HG03460 (cell line): ENCODE measurements around the gene SLC13A3.

Experiments
- ATAC-seq: cut with Tn5 transposase; IDR thresholded peaks from one replicate; pipeline ENCODE4 v1.9.1; 2021; ENCODE audit not compliant: unreplicated experiment

The SLC13A3 gene

DNA sequence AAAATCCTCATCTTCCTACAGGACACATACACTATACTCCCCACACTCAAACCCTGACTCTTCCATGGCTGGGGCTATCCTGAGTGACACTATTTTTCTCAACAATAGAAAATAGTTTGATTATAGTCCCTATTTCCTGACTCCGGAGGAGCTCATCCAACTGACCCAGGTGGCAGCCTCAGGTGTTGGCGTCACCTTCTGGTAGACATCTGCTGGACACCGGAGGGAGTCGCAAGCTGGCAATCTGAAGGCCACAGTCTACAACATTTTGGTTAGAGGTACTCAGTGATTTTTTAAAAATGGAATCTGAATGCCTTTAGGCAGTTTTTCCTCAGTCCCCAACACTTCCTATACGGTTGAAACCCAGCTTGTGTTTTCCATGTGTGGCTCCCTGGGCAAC lies 68.6 kb downstream of the SLC13A3 start:
- ATAC-seq, result no peak

DNA sequence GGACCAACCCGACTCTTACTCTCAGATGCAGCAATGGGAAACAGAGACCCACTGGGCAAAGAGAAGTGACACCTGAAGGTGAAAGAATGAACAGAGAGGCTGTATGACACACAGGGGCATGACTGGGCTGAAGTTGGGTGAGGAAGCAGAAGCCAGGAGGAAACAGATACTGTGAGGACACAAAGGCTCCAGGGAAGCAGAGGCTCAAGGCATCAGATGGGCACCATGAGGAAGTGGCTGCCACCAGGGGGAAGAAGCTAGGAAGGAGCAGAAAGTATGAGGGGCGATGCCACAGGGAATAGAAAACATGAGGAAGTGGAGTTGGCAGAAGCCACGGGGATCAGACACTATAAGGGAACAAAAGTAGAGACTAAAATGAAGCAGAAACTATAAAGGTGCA lies 69.9 kb downstream of the SLC13A3 start:
- no peak for ATAC-seq

DNA sequence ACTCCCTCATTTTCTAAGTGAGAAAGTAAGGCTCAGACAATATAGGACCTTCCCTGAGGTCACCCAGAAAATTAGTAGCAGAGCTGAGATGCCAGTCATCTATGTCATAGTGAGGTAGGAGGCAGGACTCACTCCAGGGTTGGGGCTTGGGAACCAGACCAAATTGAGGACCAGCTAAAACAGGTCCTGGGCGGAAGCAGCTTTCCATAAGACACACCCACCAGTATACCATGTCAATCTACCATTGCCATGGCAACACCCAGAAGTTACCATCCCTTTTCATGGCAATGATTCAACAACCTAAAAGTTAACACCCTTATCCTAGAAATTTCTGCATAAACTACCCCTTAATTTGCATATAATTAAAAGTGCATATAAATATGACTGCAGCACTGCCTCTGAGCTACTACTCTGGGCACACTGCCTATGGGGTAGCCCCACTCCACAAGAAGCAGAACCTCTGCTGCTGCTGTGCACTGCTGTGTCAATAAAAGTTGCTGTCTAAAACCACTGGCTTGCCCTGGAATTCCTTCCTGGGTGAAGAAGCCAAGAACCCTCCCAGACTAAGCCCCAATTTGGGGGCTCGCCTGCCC lies 70.5 kb downstream of the SLC13A3 start:
- no peak for ATAC-seq

DNA sequence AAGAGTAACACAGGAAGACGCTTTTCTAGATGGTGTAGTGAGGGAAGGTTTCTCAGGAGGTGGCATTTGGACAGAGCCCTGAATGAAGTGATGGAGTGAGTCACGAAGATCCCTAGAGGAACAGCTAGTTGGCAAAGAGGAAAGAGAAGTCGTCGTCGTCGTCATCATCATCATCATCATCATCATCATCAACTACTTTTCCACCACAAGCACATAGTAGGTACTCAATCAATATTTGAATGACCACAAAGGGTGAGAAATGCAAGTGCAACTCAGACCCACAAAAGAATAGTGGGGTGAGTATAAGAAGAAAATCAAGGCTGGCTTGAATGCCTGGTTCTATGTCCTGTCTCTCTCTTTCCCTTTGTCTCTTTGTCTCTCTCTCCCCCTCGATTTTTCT lies 72.5 kb downstream of the SLC13A3 start:
- ATAC-seq, result no peak

DNA sequence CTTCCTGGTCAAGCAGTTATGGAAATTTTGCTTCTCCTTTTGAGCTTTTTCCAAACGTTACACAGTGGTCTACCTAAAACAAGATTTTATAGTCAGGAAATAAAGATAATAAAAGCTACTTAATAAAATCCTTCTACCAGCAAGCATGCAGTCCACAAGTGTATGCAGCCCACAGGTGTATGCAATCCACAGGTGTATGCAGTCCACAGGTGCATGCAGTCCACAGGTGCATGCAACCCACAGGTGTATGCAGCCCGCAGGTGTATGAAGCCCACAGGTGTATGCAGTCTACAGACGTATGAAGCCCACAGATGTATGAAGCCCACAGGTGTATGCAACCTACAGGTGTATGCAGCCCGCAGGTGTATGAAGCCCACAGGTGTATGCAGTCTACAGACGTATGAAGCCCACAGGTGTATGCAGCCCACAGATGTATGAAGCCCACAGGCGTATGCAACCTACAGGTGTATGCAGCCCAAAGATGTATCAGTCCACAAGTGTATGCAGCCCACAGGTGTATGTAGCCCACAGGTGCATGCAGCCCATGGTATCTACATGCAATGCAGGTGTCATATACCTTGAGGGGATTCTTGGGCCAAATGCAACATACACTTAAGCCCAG lies 74.4 kb downstream of the SLC13A3 start:
- ATAC-seq, result no peak

DNA sequence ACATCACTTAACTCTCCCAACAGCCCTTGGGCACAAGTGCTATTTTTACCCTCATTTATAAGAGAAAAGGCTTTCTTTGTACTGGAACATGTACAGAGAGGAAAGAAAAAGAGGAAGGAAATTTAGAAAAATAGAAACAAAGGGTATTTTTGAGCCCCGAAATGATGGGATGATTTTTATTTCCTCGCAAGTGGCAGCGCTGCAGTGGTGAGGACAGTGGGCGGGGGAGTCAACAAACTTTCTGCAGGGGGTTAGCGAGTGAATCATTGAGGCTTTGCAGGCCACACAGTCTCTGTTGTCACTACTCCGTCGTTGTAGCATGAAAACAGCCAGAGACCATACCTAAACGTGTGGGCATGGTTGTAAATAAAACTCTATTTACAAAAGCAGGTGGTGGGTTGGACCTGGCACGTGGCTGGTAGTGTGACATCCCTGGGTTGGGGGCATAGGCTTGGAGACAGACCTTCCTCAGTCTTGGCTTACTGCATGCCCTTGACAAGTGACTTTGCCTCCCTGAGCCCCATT lies 75.3 kb downstream of the SLC13A3 start:
- no peak for ATAC-seq

DNA sequence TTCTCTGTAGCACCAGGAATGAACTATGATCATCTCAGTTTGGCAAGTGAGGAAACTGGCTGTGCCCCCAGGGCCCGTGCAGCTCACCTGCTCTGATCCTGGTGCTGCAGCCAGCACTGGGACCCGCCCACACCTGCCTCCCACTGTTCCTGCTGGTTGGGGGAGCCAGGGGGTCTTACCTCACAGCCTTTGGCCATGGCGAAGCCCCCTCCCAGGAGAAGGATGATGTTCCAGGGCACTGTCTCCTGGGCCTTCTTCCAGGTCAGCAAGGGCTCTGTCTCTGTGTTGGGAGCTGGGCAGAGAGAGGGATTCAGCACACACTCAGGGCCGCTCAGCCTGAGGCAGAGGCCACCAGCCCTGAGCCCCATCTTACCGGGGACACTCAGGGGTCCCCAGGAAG lies 75.9 kb downstream of the SLC13A3 start:
- no peak for ATAC-seq

DNA sequence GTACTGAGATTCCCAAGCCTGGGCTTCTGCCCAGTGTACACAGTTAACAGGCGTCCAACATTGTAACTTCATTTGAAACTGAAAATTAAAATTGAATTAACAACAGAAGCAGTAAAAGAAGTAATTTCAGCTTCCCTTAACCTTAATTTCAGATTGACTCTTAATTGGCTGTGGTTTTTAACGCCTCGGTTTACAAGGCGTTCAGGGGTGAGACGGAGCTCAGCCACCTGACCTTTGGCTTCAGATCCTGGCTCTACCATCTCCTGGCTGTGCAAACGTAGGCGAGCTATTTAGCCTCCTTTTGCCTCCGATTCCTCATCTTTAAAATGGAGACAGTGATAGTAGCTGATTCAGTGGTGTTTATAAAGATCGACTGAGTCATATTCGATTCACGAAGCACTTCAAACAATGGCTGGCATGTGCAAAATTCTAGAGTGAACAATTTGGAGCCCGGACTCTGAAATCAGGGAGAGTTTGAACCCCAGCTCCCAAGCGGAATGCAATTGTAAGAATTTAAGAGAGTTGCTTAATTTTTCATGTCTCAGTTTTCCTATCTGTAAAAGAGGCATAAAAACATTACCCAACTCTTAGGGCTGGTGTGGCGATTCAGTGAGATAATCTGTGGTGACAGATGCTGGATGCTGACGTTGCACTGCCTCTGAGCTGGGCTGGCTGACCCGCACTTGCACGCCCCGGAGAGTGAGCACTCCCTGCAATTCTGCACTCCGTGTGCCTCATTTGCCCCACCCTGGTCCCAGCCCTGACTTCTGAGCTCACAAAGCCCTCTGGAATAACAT lies 77.3 kb downstream of the SLC13A3 start:
- ATAC-seq, result no peak

DNA sequence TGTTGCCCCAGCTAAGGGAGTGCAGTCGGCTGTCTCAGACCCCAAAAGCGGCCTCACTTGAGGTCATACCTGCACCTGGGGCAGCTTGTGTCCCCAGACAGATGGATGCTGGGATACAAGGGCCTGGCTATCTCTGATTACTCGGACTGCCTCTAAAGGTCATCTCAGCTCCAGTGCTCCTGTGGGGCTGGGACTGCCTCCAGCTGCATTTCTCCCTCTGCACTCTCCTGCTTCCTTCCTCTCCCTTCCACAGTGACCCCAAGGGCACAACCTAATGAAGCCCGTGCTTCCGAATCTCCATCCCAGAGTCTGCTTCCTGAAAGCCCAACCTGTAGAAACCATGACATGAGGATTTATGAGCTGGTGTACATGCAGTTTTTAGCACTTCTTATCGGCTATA lies 78.0 kb downstream of the SLC13A3 start:
- no peak for ATAC-seq

DNA sequence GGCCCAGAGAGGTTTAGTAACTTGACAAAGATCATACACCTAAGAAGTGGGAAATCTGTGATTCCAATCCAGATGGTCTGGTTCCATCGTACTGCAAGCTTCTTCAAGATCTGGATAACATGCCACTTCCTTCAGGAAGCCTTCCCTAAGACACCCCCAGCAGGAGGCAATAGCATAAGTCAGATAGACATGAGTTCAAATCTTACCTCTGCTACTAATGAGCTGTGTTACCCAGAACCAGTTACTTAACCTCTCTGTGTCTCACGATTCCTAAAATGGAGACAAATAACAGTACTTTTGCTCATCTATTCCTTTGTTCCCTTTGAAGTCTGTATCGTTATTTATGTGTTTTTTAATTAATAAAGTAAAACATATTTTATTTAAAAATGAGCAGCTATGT lies 78.5 kb downstream of the SLC13A3 start:
- ATAC-seq, result no peak

DNA sequence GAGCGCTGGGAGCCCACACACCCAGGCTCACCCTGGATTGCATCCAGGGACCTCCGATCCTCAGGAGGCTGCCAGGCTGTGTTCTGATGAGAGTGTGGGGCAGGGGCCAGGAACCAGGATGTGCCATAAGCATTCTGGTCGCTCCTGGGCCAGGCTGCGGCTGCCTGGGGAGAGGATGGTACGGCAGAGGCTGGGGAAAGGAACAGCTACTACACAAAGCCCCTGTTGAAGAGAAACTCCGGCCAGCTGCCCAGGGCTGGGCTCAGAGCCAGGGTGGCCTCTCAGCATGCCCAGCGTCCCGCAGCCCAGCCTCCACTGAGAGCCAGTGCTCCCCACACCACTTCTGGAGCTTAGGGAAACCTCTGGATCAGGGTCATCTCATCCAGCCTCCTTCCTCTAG lies 79.1 kb downstream of the SLC13A3 start:
- no peak for ATAC-seq

DNA sequence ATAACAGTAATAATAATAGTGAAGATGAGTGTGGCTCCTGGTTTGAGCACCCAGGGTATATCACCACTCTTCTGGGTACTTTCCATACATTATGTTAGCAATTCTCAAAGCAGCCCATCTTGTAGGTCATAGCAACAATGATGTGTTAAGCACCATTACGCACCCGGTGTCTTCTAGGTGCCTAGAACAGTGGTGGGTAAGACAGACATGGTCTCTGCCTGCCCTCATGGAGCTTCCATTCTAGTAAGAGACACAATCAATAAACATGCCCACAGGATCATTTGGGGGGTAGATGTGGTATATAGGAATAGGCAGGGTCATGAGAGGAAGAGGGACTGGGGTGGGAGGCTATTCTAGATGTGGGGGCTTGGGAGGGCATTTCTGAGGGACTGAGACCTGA lies 79.8 kb downstream of the SLC13A3 start:
- no peak for ATAC-seq

DNA sequence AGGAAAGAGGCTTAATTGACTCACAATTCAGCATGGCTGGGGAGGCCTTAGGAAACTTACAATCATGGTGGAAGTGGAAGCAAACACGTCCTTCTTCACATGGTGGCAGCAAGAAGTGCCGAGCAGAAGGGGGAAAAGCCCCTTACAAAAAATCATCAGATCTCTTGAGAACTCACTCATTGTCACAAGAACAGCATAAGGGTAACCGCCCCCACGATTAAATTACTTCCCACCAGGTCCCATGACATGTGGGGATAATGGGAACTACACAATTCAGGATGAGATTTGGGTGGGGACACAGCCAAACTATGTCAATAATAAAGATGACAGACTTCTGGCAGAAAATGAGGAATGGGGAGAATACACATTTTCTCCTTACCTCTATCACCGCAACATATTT lies 80.3 kb downstream of the SLC13A3 start:
- ATAC-seq, result no peak

DNA sequence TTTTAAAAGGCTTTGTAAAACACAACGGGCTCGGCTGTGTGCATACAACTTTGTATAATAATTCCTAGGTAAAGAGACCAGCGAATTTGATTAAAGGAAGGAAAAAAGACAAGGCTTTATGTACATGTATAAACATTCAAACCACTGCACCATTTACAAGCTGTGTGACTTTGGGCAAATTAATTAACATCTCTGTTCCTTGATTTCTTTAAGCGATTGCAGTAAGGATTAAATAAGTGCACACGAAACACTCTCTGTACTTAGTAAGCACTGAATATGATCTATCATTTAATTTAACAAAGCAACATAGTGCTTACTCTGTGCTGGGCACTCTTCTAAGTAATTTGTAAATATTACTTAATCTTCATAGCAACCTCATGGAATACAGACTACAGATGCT lies 81.3 kb downstream of the SLC13A3 start:
- no peak for ATAC-seq

DNA sequence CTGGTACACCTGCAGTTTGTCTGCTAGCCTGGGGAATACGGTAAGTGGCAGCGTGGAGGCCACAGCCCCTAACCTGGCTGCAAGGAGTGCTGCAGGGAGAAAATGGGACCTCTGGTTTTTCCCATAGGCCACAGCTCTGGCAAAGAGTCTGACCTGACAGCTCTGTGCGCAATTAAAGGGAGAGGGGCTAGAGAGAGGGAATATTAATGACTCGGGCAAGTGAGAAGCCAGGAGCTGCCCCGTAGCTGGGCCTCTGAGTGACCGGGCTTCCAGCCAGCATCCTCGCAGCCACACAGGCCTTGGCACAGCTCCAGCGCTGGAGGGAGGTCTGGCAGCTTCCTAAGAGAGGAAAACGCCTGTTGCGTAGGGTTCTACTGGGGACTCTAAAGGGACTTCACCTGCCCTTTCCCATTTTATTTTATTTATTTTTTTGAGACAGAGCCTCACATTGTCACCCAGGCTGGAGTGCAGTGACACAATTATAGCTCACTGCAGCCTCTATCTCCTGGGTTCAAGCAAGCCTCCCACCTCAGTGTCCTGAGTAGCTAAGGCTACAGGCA lies 82.6 kb downstream of the SLC13A3 start:
- no peak for ATAC-seq

DNA sequence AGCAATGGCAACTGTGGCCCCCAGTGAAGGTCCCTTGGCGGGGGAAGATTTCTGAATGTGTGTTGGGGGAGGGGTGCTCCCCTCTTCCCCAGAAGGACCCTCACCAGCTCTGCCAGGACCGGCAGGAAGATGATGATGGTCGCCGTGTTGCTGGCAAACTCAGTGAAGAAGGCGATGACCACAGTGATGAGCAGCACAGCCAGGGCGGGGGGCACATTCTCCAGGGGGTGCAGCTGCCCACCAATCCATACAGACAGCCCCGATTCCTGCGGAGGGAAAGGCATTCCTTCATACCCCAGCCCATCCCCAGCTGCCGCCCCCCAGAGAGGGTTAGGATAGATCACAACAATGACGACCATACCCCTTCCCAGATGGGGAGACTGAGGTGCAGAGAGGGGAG lies 85.1 kb downstream of the SLC13A3 start:
- no peak for ATAC-seq

DNA sequence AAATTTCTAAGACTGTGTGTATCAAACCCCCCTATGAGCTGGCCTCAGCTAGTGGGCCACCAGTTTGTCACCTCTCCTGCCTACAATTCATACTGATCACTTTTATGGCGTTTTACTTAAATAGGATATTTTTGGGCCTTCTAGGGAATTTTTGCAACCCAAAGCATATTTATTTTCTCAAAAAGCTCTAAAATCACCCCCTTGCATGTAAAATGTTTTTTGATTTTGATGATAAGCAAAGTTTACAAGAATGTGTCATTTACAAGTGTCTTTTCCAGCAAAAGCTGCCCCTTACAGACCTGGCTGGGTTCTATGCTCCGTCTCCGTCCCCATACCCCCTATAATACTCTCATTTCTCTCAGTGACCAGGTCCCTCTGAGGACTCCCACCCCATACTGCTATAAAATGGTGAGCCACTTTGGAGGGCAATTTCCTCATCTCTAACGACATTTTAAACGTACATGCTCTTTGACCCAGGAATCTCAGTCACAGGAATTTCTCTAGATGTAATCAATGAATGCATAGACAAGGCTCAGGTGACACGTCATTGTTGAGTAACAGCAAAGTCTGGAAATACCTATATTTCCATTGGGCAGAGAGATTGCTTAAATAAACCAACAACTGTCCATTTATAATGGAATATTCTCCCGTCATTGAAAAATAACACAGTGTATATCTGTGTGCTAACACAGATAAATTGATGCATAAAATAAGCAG lies 86.9 kb downstream of the SLC13A3 start:
- no peak for ATAC-seq

DNA sequence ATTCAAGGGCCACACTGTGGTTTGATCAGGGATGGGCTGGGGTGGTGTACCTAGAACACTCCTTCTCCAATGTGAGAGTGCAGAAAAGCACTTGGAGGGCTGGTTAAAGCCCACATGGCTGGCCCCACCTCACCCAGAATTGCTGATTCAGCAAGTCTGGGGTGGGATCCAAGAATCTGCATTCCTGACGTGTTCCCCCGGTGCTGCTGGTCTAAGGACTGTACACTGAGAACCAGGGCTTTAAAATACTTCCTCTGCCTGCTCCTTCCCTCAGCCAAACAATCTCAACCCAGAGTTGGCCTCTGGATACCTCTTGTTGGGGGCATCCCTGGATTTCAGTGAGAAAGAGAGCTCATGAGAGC lies 87.4 kb downstream of the SLC13A3 start:
- no peak for ATAC-seq

DNA sequence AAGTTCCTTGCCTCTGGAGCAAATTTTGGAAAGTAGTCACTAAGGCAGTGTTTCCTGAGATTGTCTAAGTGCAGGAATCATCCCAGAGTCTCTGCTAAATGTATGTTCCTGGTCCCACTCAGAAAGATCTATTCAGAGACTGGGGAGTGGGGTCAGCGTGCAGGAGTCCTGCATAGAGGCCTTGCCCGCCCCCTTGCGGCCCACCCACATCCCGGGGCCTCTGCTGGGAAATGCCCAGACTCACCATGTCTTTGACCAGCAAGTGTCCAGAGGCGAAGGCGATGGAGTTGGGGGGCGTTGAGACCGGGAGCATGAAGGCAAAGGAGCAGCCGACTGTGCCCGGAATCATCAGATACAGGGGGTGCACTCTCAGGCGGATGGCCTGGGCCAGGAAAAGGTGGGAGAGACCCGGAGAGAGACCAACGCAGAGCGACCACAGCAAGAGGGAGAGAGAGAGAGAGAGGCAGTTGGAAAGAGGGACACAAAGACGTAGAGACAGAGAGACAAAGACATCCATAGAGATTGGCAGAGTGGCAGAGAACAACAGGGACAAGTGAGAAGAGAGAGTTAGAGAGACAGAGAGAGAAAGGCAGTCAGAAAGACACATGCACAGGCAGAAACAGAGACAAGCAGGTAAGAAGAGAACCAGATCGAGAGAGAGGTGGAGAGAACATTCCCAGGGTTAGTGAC lies 87.9 kb downstream of the SLC13A3 start:
- no peak for ATAC-seq

DNA sequence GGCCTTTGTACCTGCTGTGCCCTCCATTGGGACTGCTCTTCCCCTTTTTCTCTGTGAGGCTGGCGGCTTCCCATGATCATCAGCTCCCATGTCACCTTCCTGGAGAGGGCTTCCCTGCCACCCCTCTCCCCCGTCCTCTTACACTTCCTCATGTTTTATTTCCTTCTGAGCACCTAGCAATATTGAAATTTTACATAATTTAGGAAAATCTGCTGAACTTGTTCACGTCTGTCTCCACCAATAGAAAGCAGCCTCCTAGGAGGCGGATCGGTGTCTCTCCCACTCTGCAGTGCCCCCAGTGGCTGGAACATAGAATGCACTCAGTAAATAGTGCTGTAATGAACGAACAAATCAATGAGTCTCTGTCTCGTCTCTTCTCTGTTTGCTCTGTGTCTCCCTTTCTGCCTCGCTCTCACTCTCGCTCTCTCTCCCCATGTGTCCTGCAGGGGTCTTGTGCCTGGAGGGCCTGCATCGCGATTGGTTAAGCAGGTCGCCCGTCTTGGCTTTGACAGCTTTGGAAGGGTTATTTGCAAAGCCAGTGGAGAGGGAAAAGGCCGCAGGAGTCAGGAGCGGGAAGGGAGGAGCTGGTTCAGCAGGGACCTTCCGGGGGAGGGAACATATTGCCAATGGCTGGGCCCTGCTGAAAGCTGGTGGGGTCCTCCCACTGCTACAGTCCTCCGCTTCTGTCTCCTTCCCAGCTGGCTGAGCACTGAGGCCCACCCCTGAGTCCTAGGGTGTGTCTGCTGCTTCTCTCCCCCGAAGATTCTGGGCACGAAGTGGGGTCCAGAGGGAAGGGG lies 88.7 kb downstream of the SLC13A3 start:
- no peak for ATAC-seq
